Measurements from ENCODE around the gene POLG. TPM values are rescaled to one million over a fixed set of nuclear protein-coding genes. Genes with fewer than 3 reads are reported as not detected.

POLG gene
- polyA plus RNA-seq, 3 donors: 19.6 to 44.8 (median 31.3) TPM

DNA sequence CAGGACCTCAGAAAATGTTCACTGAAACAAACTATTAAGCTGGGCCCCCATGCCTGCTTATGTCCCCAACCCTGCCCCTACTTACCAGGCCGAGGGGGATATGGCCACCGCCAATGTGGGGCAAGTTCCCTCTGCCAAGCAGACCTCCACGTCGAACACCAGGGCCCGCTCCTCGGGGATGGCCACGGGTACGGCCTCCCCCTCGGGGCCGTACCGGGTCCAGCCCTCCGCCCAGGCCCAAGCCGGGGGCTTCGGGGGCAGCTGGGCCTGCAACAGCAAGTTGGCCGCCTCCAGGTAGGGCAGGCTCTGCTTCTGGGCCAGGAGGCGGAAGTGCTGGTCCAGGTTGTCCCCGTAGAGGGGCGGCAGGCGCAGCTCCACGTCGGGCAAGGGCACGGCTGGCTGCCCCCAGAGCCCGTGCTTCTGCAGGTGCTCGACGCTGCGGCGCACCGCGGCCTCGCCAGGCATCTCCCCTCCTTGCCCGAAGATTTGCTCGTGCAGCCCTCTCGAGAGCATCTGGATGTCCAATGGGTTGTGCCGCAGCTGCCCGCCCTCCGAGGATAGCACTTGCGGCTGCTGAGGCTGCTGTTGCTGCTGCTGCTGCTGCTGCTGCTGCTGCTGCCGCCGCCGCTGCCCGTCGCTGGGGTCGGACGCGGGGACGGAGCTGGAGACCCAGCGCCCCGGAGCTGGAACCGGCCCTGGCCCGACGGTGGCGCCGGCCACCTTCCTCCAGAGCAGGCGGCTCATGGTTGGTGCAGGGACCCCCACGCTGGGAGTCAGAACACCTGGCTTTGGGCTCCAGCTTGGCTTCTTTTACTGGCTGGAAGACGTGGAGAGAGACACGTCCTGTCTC is 1.4 kb downstream of the POLG start:
- H3K27ac ChIP-seq (ENCODE audit: low read depth, low read length): no peak overlapping the region
- 90 to 92% (median 91%) methylated on average over 52 to 57 of the region's 57 CpGs for WGBS, 3 donors

DNA sequence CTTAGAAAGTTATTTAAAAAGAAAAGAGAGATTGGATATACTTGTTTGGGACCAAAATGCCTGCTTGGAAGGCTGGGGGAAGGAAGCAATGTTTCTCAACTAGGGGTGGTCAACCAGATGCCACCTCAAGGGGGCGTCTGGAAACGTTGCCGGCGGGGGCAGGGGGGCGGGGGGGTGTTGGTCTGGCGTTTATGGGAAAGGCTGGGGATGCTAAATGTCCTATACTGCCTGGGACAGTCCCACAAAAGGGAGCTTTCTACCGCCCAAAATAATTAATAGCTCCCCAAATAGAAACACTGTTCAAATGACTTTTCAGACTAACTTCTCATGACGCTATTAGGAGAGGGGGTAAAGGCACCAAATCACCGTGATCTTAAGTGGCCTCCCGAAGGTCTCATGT is 2.2 kb downstream of the POLG start:
- no peak overlapping the region for H3K27ac ChIP-seq (ENCODE audit: low read depth, low read length)
- 26 to 34% (median 29%) methylated on average over 9 to 10 of the region's 10 CpGs for WGBS, 3 donors

DNA sequence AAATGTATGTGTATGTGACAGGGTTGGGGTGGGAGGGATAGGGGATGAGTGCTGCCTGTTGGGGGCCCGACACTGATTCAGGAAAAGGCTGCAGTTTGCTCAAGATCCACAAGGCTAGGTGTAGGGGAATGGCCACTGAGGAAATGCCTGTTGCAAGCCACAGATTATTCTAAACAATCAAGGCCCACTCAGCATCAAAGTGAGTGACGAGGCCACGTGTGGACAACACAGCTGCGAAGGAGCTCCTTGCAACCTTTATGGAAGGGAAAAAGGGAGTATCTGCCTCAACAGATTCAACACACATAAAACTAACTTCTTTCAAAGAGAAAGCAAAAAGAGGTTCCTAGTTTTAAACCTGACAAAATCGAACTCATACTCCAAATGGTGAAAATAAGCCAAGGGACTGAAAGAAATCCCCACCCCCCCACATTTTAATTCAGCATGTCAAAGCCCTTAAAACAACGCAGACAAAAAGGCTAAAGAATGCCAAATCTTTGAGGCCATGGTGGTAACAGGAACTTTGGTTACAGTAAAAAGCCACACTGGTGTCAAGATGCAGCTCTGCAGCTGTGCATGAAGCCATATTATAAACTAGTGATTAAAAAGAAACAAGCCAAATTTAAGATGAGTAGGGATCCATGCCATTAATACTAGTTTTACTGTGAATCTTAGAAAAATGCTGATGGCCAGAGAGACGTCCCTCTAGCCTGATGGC is 3.6 kb downstream of the POLG start:
- WGBS, 3 donors: 77 to 82% (median 81%) methylated on average over 7 of the region's 7 CpGs

GRCh38 chr15:89330119-89330518 is 4.5 kb downstream of the POLG start:
- H3K27ac ChIP-seq (ENCODE audit: low read depth, low read length): no peak overlapping the region
- WGBS, 3 donors: 81 to 90% (median 90%) methylated on average over 6 of the region's 6 CpGs

More for the DNA sequence above, 3.6 kb downstream of the POLG start:
- H3K27ac ChIP-seq (ENCODE audit: low read depth, low read length): no peak overlapping the region

DNA sequence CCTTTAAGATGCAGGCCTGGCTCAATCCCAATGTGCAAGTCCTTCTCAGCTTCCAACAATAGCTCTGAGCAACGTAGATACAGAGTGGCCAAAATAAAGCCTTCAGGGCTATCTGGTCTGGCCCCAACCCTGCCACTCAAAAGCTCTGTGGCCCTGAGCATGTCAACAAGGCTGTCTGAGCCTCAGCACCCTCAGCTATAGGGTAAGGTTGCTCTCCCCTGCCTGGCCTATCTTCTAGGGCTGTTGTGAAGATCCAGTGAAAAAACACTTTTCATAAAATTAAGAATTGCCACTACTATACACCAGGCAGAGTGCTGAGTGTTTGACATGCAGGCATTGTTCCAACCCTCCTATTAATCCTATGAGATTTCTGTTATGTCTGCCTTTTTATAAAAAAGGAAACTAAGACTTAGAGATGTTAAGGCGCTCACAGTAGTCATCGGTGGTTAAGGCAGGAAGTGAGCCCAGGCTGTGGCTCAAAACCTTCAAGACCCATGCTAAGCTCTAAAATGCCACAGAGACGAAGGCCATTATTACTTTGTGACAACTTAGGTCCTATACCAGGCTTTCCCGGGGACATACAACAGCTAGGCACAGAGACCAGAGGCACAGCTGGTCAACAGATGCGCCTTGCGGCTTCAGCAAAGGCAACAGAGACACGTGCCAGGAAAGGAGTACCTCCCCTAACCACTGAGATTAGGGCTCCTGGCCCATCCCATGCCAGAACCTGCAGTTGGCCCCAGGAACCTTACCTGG is 5.1 kb downstream of the POLG start:
- WGBS, 3 donors: 55 to 74% (median 67%) methylated on average over 8 of the region's 8 CpGs
- no peak overlapping the region for H3K27ac ChIP-seq (ENCODE audit: low read depth, low read length)

GRCh38 chr15:89328398-89329254 is 6.0 kb downstream of the POLG start:
- WGBS, 3 donors: 79 to 88% (median 86%) methylated on average over 13 of the region's 13 CpGs
- H3K27ac ChIP-seq (ENCODE audit: low read depth, low read length): no peak overlapping the region

- H3K27ac ChIP-seq (ENCODE audit: low read depth, low read length): no peak overlapping the region
- WGBS, 3 donors: 94 to 97% (median 97%) methylated on average over 6 of the region's 6 CpGs
Observed at GRCh38 chr15:89327113-89327512, 7.5 kb downstream of the POLG start.

GRCh38 chr15:89326316-89326715 is 8.3 kb downstream of the POLG start:
- H3K27ac ChIP-seq (ENCODE audit: low read depth, low read length): no peak overlapping the region
- WGBS, 3 donors: 82 to 93% (median 87%) methylated on average over 6 of the region's 6 CpGs

- WGBS, 3 donors: 95 to 97% (median 95%) methylated on average over 11 of the region's 11 CpGs
- no peak overlapping the region for H3K27ac ChIP-seq (ENCODE audit: low read depth, low read length)
Observed at GRCh38 chr15:89325039-89325803, 9.4 kb downstream of the POLG start.

DNA sequence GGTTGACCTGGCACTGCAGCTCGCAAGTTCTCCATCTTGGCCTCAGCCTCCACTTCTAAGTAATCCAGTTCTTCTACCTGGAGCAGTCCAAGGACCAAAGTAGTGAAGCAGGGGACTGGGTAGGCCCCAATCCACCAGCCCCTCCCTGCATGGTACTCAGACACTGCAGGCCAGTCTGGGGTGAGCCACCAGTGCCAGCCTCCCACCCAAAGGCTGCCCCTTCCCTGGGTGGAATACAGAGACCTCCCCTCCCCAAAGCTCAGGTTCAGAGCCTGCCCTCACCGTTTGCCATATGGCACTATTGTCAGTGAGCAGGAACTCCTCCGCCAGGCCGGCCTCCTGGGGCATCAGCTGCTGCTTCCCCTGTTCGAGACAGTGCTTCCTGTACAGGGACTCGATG is 10.8 kb downstream of the POLG start:
- H3K27ac ChIP-seq (ENCODE audit: low read depth, low read length): no peak overlapping the region
- 69 to 83% (median 77%) methylated on average over 6 of the region's 6 CpGs for WGBS, 3 donors

DNA sequence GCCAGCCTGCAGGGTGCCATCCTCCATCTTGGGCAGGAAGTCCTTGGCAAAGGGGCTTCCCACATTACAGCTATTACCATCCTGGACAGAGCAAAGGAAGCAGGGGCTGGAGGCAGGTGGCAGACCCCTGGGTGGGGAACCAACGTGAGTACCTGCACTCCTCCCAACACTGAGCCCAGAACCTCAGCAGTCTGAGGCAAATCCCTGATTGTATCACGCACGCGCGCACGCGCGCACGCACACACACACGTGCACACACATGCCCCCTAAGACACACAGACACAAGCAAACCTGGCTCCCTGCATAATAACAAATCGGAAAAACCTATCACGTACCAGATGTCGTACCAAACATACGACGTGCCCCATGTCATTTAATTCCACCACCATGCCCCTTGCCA is 11.8 kb downstream of the POLG start:
- 90 to 96% (median 91%) methylated on average over 15 of the region's 15 CpGs for WGBS, 3 donors
- H3K27ac ChIP-seq (ENCODE audit: low read depth, low read length): no peak overlapping the region

- 68 to 82% (median 73%) methylated on average over 17 of the region's 17 CpGs for WGBS, 3 donors
- no peak overlapping the region for H3K27ac ChIP-seq (ENCODE audit: low read depth, low read length)
Observed at GRCh38 chr15:89321521-89322410, 12.9 kb downstream of the POLG start.

DNA sequence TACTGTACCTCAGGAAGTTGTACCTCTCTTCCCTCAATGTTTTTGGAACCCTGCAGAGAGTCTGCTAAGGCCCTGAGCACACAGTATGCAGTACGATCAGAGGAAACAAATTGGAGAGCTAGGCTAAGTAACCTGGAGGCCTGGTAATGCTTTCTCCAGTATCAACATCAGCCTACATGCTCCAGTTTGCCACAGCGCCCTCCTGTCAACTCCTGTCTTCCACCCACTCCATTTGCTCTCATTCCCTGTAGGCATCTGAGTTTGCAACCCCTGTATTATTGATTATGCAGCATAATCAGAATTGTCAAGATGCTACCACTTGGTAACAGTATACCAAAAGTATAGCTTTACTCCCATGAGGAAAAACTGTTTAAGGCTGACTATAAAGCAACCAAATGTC is 14.4 kb downstream of the POLG start:
- 87 to 98% (median 93%) methylated on average over 2 of the region's 2 CpGs for WGBS, 3 donors
- no peak overlapping the region for H3K27ac ChIP-seq (ENCODE audit: low read depth, low read length)

DNA sequence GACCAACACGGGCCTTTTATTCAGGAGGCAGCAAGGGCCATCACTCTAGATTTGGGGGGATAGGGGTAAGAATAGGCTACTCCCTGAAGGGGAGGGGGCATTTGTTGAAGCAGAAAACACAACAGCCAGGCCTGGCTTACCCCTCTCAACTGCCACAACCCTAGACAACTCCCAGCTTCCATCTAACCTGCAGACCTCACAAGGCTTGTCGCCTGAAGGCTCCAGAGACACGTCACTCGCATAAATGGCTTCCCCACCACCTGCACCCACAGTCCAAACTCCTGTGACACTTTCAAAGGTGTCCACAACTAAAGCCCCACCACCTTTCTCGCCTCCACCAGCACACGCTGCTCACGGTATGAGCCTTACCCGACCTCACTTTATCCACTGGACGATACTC is 14.9 kb downstream of the POLG start:
- no peak overlapping the region for H3K27ac ChIP-seq (ENCODE audit: low read depth, low read length)
- 91 to 95% (median 94%) methylated on average over 9 of the region's 9 CpGs for WGBS, 3 donors

- 45 to 79% (median 46%) methylated on average over 4 of the region's 4 CpGs for WGBS, 3 donors
- H3K27ac ChIP-seq (ENCODE audit: low read depth, low read length): no peak overlapping the region
Observed at GRCh38 chr15:89317186-89317720, 17.4 kb downstream of the POLG start.

DNA sequence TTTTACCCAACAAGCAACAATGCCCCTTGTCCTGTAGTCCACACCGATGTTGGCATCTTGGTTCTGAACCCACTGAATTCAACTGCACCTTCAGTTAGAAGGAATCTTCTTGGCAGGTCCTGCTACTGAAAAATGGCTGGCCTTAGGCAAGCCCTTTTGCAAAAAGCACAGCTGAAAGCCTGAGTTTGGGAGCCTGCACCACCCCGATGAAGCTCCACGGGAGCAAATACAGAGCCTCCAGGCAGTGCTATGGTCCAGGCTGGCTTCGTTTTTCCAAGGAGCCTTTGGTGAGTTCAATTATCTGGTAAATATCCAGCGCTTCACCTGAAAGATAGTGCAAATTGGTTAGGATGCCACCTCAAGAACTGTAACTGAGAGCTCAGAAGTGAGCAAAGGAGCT is 18.1 kb downstream of the POLG start:
- H3K27ac ChIP-seq (ENCODE audit: low read depth, low read length): no peak overlapping the region
- 89 to 91% (median 91%) methylated on average over 5 of the region's 5 CpGs for WGBS, 3 donors
